Activated CD8-positive, alpha-beta memory T cell treated with anti-CD3 and anti-CD28 coated beads, Interleukin-2, amount 10 ng/mL, durations not matched to agents 7 days and 5 days (primary cell): Measurements from ENCODE around the gene TMEM91. TPM values are rescaled to one million over a fixed set of nuclear protein-coding genes. Genes with fewer than 3 reads are reported as not detected.
"Not testable (repeated sequence)": the region's sequence is repeated elsewhere in the genome, so short reads cannot be mapped to it uniquely, and the experiment has no call there.

Source experiments
- ATAC-seq: fragments of 150-1000 bp; cut with Tn5 transposase; one replicate; pipeline ENCODE4 v1.10.0; 2021; ENCODE audit warnings: moderate library complexity
- CTCF ChIA-PET: fragments of 350-600 bp; sonication (Branson Sonifier 250); formaldehyde crosslinking; loops from one replicate; lab custom pipeline; 2021; ENCODE audit warnings: antibody characterized with exemption; lab: Charles Lee
- DNase-seq: peaks from one replicate; pipeline ENCODE4 v3.0.0-alpha.2; 2020
- H3K27ac Mint-ChIP-seq: one replicate; pipeline ENCODE4 v1.8.0; 2021; ENCODE audit warnings: mild to moderate bottlenecking, mixed read lengths
- H3K27me3 Mint-ChIP-seq: one replicate; pipeline ENCODE4 v1.8.0; 2021; ENCODE audit warnings: mixed read lengths
- H3K36me3 Mint-ChIP-seq: one replicate; pipeline ENCODE4 v1.8.0; 2021; ENCODE audit warnings: mild to moderate bottlenecking, mixed read lengths
- H3K4me1 Mint-ChIP-seq: one replicate; pipeline ENCODE4 v1.8.0; 2021; ENCODE audit warnings: mixed read lengths
- H3K4me3 Mint-ChIP-seq: one replicate; pipeline ENCODE4 v1.8.0; 2021; ENCODE audit warnings: mild to moderate bottlenecking, moderate library complexity, mixed read lengths
- H3K9me3 Mint-ChIP-seq: one replicate; pipeline ENCODE4 v1.8.0; 2022; ENCODE audit warnings: low read depth, mixed read lengths
- total RNA-seq, 2 experiments: library from RNA; stranded (reverse); gene quantifications; one replicate each; pipeline ENCODE4 v1.2.3, GENCODE V29; 2021

Gene TMEM91
- total RNA-seq, 2 experiments from 2014 or later: 4.8 to 6.0 TPM

GRCh38 chr19:41371541-41371940, 4.8 kb upstream of the TMEM91 start:
- Mint-ChIP-seq H3K27ac (no peak overlapping the region), H3K4me1 (peaks cover 9% of the 10 kb centered on the region), H3K4me3 (no peak overlapping the region), H3K36me3 (peaks cover 3% of the 10 kb centered on the region), H3K9me3 (no peaks in the 10 kb centered on the region), H3K27me3 (no peaks in the 10 kb centered on the region)
- no peak for DNase-seq
- CTCF ChIA-PET: interaction anchor here (0.6 kb wide), 1 partner anchor 490 kb away, joined by 4 read pairs; no protein-coding TSS in a partner anchor
- no peak for ATAC-seq

GRCh38 chr19:41372501-41372900, 3.8 kb upstream of the TMEM91 start:
- CTCF ChIA-PET: interaction anchor here (0.9 kb wide), 2 partner anchors 9 to 225 kb away, joined by 3 read pairs; partner anchors contain the start of gene B9D2
- ATAC-seq: no peak

GRCh38 chr19:41373993-41374392, 2.3 kb upstream of the TMEM91 start:
- Mint-ChIP-seq H3K36me3 (peaks cover 3% of the 10 kb centered on the region), H3K4me3 (no peak overlapping the region), H3K27me3 (no peaks in the 10 kb centered on the region), H3K4me1 (peaks cover 11% of the 10 kb centered on the region), H3K9me3 (no peaks in the 10 kb centered on the region), H3K27ac (no peak overlapping the region)
- CTCF ChIA-PET: no interaction called here
- no peak for DNase-seq
- no peak for ATAC-seq

More at GRCh38 chr19:41372501-41372900, 3.8 kb upstream of the TMEM91 start:
- no peak overlapping the region for H3K4me3 Mint-ChIP-seq
- H3K4me1 Mint-ChIP-seq: peaks cover 14% of the 10 kb centered on the region
- no peak for DNase-seq
- peaks cover 3% of the 10 kb centered on the region for H3K36me3 Mint-ChIP-seq
- no peak overlapping the region for H3K27ac Mint-ChIP-seq
- H3K27me3 Mint-ChIP-seq: no peaks in the 10 kb centered on the region
- no peaks in the 10 kb centered on the region for H3K9me3 Mint-ChIP-seq

GRCh38 chr19:41376998-41377365, 649 bp downstream of the TMEM91 start:
- peaks cover 11% of the 10 kb centered on the region for H3K4me1 Mint-ChIP-seq
- H3K27me3 Mint-ChIP-seq: no peaks in the 10 kb centered on the region
- no peaks in the 10 kb centered on the region for H3K9me3 Mint-ChIP-seq
- no peak overlapping the region for H3K27ac Mint-ChIP-seq
- peaks cover 3% of the 10 kb centered on the region for H3K36me3 Mint-ChIP-seq
- DNase-seq: no peak
- CTCF ChIA-PET: interaction anchor here (0.7 kb wide), 1 partner anchor 16 kb away, joined by 3 read pairs; no protein-coding TSS in a partner anchor
- peak overlapping the region; percentile 37 for H3K4me3 Mint-ChIP-seq
- ATAC-seq: peak; percentile 28

- H3K4me3 Mint-ChIP-seq: no peak overlapping the region
- ATAC-seq (peak; percentile 39), DNase-seq (no peak)
- no peak overlapping the region for H3K27ac Mint-ChIP-seq
- peaks cover 11% of the 10 kb centered on the region for H3K4me1 Mint-ChIP-seq
- H3K36me3 Mint-ChIP-seq: peaks cover 3% of the 10 kb centered on the region
- CTCF ChIA-PET: interaction anchor here (0.7 to 0.9 kb wide), 2 partner anchors 61 to 252 kb away, joined by 3 read pairs; partner anchors contain the start of gene DMAC2
- H3K9me3 Mint-ChIP-seq: no peaks in the 10 kb centered on the region
- no peaks in the 10 kb centered on the region for H3K27me3 Mint-ChIP-seq
These were observed 1.8 kb downstream of the TMEM91 start for GRCh38 chr19:41377977-41378709.

GRCh38 chr19:41381536-41381935, 5.2 kb downstream of the TMEM91 start:
- H3K36me3 Mint-ChIP-seq, H3K4me1 Mint-ChIP-seq, H3K4me3 Mint-ChIP-seq, H3K27ac Mint-ChIP-seq, H3K9me3 Mint-ChIP-seq, DNase-seq, ATAC-seq, H3K27me3 Mint-ChIP-seq, CTCF ChIA-PET: not testable (repeated sequence)

- no peak overlapping the region for H3K4me3 Mint-ChIP-seq
- CTCF ChIA-PET: interaction anchor here (1.4 kb wide), 1 partner anchor 180 kb away, joined by 4 read pairs; no protein-coding TSS in a partner anchor
- no peaks in the 10 kb centered on the region for H3K9me3 Mint-ChIP-seq
- no peak overlapping the region for H3K27ac Mint-ChIP-seq
- peaks cover 1% of the 10 kb centered on the region for H3K36me3 Mint-ChIP-seq
- H3K4me1 Mint-ChIP-seq: no peaks in the 10 kb centered on the region
- H3K27me3 Mint-ChIP-seq: no peaks in the 10 kb centered on the region
- ATAC-seq (no peak), DNase-seq (no peak)
These were observed 8.0 kb downstream of the TMEM91 start for GRCh38 chr19:41384351-41384750.

- ATAC-seq: no peak
- no peaks in the 10 kb centered on the region for H3K27me3 Mint-ChIP-seq
- CTCF ChIA-PET: no interaction called here
- no peak for DNase-seq
- peaks cover 8% of the 10 kb centered on the region for H3K36me3 Mint-ChIP-seq
- no peak overlapping the region for H3K27ac Mint-ChIP-seq
- H3K4me1 Mint-ChIP-seq: no peaks in the 10 kb centered on the region
- no peaks in the 10 kb centered on the region for H3K9me3 Mint-ChIP-seq
- H3K4me3 Mint-ChIP-seq: no peak overlapping the region
These were observed 10.1 kb downstream of the TMEM91 start for GRCh38 chr19:41386442-41386841.

- Mint-ChIP-seq H3K4me3 (no peak overlapping the region), H3K27ac (no peak overlapping the region), H3K4me1 (peaks cover 14% of the 10 kb centered on the region), H3K36me3 (peaks cover 9% of the 10 kb centered on the region), H3K27me3 (no peaks in the 10 kb centered on the region), H3K9me3 (no peaks in the 10 kb centered on the region)
- CTCF ChIA-PET: no interaction called here
- no peak for ATAC-seq
- no peak for DNase-seq
These were observed 15.3 kb downstream of the TMEM91 start for GRCh38 chr19:41391618-41392017.

GRCh38 chr19:41392775-41393174, 16.4 kb downstream of the TMEM91 start:
- H3K27me3 Mint-ChIP-seq: no peaks in the 10 kb centered on the region
- CTCF ChIA-PET: no interaction called here
- peaks cover 9% of the 10 kb centered on the region for H3K36me3 Mint-ChIP-seq
- no peak overlapping the region for H3K4me3 Mint-ChIP-seq
- ATAC-seq (no peak), DNase-seq (no peak)
- H3K27ac Mint-ChIP-seq: no peak overlapping the region
- H3K9me3 Mint-ChIP-seq: no peaks in the 10 kb centered on the region
- peaks cover 16% of the 10 kb centered on the region for H3K4me1 Mint-ChIP-seq

GRCh38 chr19:41395355-41395754, 19.0 kb downstream of the TMEM91 start:
- peaks cover 34% of the 10 kb centered on the region for H3K4me1 Mint-ChIP-seq
- H3K9me3 Mint-ChIP-seq: no peaks in the 10 kb centered on the region
- H3K27me3 Mint-ChIP-seq: no peaks in the 10 kb centered on the region
- H3K36me3 Mint-ChIP-seq: peaks cover 6% of the 10 kb centered on the region
- no peak for ATAC-seq
- no peak overlapping the region for H3K27ac Mint-ChIP-seq
- peak overlapping the region; percentile 6 for H3K4me3 Mint-ChIP-seq
- CTCF ChIA-PET: no interaction called here
- no peak for DNase-seq

- Mint-ChIP-seq H3K4me1 (peaks cover 37% of the 10 kb centered on the region), H3K9me3 (no peaks in the 10 kb centered on the region), H3K4me3 (peak within 1 kb of the TSS; percentile 97), H3K27me3 (no peaks in the 10 kb centered on the region), H3K27ac (peak within 1 kb of the TSS; percentile 97), H3K36me3 (no peaks in the 10 kb centered on the region)
- peak; percentile 98 for ATAC-seq
- DNase-seq: peak; percentile 100
- CTCF ChIA-PET: interaction anchor here (1.3 kb wide), 1 partner anchor 34 kb away, joined by 3 read pairs; no protein-coding TSS in a partner anchor
These were observed 21.0 kb downstream of the TMEM91 start, which contains the start of the genes BCKDHA and EXOSC5 for GRCh38 chr19:41397086-41398049. TSS of gene BCKDHA (plus strand) at chr19:41397818. CDS start at chr19:41397828, 10 bp downstream. TSS of gene EXOSC5 (minus strand) at chr19:41397359. CDS start at chr19:41397328, 31 bp downstream.

- Mint-ChIP-seq H3K27ac (peak overlapping the region; percentile 97), H3K4me1 (peaks cover 37% of the 10 kb centered on the region), H3K36me3 (no peaks in the 10 kb centered on the region), H3K4me3 (peak overlapping the region; percentile 97), H3K27me3 (no peaks in the 10 kb centered on the region), H3K9me3 (no peaks in the 10 kb centered on the region)
- no peak for DNase-seq
- CTCF ChIA-PET: interaction anchor here (1.2 to 1.3 kb wide), 3 partner anchors 10 to 194 kb away, joined by 3 read pairs; no protein-coding TSS in a partner anchor
- ATAC-seq: no peak
These were observed 21.7 kb downstream of the TMEM91 start for GRCh38 chr19:41398050-41398418.
